WTC11 (cell line): ENCODE measurements around the gene PDE8A. TPM values are rescaled to one million over a fixed set of nuclear protein-coding genes. Genes with fewer than 3 reads are reported as not detected.

Source experiments
- ATAC-seq: fragments of 200-7000 bp; cut with Tn5 transposase; 2 replicates; pipeline ENCODE4 v1.10.0; 2021; ENCODE audit warnings: mild to moderate bottlenecking, moderate library complexity
- CTCF ChIA-PET: fragments of 300-600 bp; sonication (Branson Sonifier 250); formaldehyde crosslinking; loops from one replicate; lab custom pipeline; 2021; ENCODE audit warnings: antibody characterized with exemption; lab: Charles Lee
- POLR2A ChIA-PET: fragments of 350-600 bp; sonication (Branson Sonifier 250); formaldehyde crosslinking; loops from one replicate; lab custom pipeline; 2021; ENCODE audit warnings: antibody characterized with exemption; lab: Charles Lee
- DNase-seq: peaks from one replicate; pipeline ENCODE4 v3.0.0; 2021; ENCODE audit warnings: low spot score
- H3K27ac Mint-ChIP-seq: 2 replicates; pipeline ENCODE4 v1.8.0; 2021; ENCODE audit warnings: mixed read lengths
- H3K27me3 Mint-ChIP-seq: 2 replicates; pipeline ENCODE4 v1.8.0; 2021; ENCODE audit warnings: low read depth, mild to moderate bottlenecking, moderate library complexity, mixed read lengths
- H3K36me3 Mint-ChIP-seq: 2 replicates; pipeline ENCODE4 v1.8.0; 2021; ENCODE audit warnings: mixed read lengths
- H3K4me1 Mint-ChIP-seq: 2 replicates; pipeline ENCODE4 v1.8.0; 2022; ENCODE audit warnings: mixed read lengths
- H3K4me3 Mint-ChIP-seq: 2 replicates; pipeline ENCODE4 v1.8.0; 2021; ENCODE audit warnings: mild to moderate bottlenecking, moderate library complexity, mixed read lengths
- H3K9me3 Mint-ChIP-seq: 2 replicates; pipeline ENCODE4 v1.8.0; 2021; ENCODE audit warnings: mixed read lengths
- CREM ChIP-seq: sonication (generic); formaldehyde crosslinking; IDR thresholded peaks from 2 replicates; pipeline ENCODE4 v1.8.1; 2022; ENCODE audit warnings: mild to moderate bottlenecking, missing genetic modification reagents, moderate library complexity
- ESRRA ChIP-seq: sonication (generic); formaldehyde crosslinking; IDR thresholded peaks from 2 replicates; pipeline ENCODE4 v1.8.1; 2022; ENCODE audit warnings: mild to moderate bottlenecking, missing genetic modification reagents, borderline replicate concordance
- FOXP1 ChIP-seq: sonication (generic); formaldehyde crosslinking; IDR thresholded peaks from 2 replicates; pipeline ENCODE4 v1.8.0; 2022; ENCODE audit warnings: missing genetic modification reagents, mild to moderate bottlenecking, moderate library complexity, borderline replicate concordance
- GTF2I ChIP-seq: fragments of 250-450 bp; sonication (Bioruptor Pico); conservative IDR thresholded peaks from 2 replicates; pipeline ENCODE4 v1.4.0; 2021; ENCODE audit warnings: mild to moderate bottlenecking
- NR3C1 ChIP-seq: sonication (generic); formaldehyde crosslinking; conservative IDR thresholded peaks from 2 replicates; pipeline ENCODE4 v1.8.1; 2023; ENCODE audit warnings: low read depth, mild to moderate bottlenecking, missing genetic modification reagents
- RORB ChIP-seq: fragments of 250-450 bp; sonication (Bioruptor Pico); IDR thresholded peaks from 2 replicates; pipeline ENCODE4 v1.9.0; 2021; ENCODE audit warnings: mild to moderate bottlenecking
- ZNF121 ChIP-seq: sonication (generic); formaldehyde crosslinking; IDR thresholded peaks from 2 replicates; pipeline ENCODE4 v1.8.0; 2023; ENCODE audit warnings: missing genetic modification reagents
- ZNF396 ChIP-seq: fragments of 250-450 bp; sonication (Bioruptor Pico); IDR thresholded peaks from 2 replicates; pipeline ENCODE4 v1.8.0; 2021; ENCODE audit warnings: mild to moderate bottlenecking, moderate library complexity, borderline replicate concordance
- total RNA-seq: library from RNA; stranded (reverse); gene quantifications from 3 replicates; pipeline ENCODE4 v1.2.3, GENCODE V29; 2021
- TF ChIP-seq, protein P1 (sequence below): sonication (generic); formaldehyde crosslinking; IDR thresholded peaks from 2 replicates; pipeline ENCODE4 v1.8.0; 2022; ENCODE audit warnings: missing genetic modification reagents
- TF ChIP-seq, protein P2 (sequence below): fragments of 250-450 bp; sonication (Bioruptor Pico); IDR thresholded peaks from 2 replicates; pipeline ENCODE4 v2.1.2; 2022; ENCODE audit warnings: mild to moderate bottlenecking, moderate library complexity
- TF ChIP-seq, protein P3 (sequence below): sonication (generic); formaldehyde crosslinking; IDR thresholded peaks from 2 replicates; pipeline ENCODE4 v1.8.1; 2022; ENCODE audit warnings: mild to moderate bottlenecking, moderate library complexity, missing genetic modification reagents
- TF ChIP-seq, protein P4 (sequence below): sonication (generic); formaldehyde crosslinking; IDR thresholded peaks from 2 replicates; pipeline ENCODE4 v1.8.1; 2022; ENCODE audit warnings: low read depth, mild to moderate bottlenecking, moderate library complexity, missing genetic modification reagents, borderline replicate concordance
- TF ChIP-seq, protein P5 (sequence below): fragments of 250-450 bp; sonication (Bioruptor Pico); conservative IDR thresholded peaks from 2 replicates; pipeline ENCODE4 v1.9.0; 2021; ENCODE audit warnings: mild to moderate bottlenecking
- TF ChIP-seq, protein P6 (sequence below): sonication (generic); formaldehyde crosslinking; IDR thresholded peaks from 2 replicates; pipeline ENCODE4 v1.8.1; 2023; ENCODE audit warnings: mild to moderate bottlenecking, missing genetic modification reagents, borderline replicate concordance
- TF ChIP-seq, protein P7 (sequence below): sonication (generic); formaldehyde crosslinking; IDR thresholded peaks from 2 replicates; pipeline ENCODE4 v1.8.0; 2022; ENCODE audit warnings: mild to moderate bottlenecking, missing genetic modification reagents
- TF ChIP-seq, protein P8 (sequence below): sonication (generic); formaldehyde crosslinking; IDR thresholded peaks from 2 replicates; pipeline ENCODE4 v1.8.1; 2022; ENCODE audit warnings: missing genetic modification reagents, borderline replicate concordance

Gene PDE8A
- total RNA-seq, 1 experiment from 2014 or later = 13.9 TPM

DNA sequence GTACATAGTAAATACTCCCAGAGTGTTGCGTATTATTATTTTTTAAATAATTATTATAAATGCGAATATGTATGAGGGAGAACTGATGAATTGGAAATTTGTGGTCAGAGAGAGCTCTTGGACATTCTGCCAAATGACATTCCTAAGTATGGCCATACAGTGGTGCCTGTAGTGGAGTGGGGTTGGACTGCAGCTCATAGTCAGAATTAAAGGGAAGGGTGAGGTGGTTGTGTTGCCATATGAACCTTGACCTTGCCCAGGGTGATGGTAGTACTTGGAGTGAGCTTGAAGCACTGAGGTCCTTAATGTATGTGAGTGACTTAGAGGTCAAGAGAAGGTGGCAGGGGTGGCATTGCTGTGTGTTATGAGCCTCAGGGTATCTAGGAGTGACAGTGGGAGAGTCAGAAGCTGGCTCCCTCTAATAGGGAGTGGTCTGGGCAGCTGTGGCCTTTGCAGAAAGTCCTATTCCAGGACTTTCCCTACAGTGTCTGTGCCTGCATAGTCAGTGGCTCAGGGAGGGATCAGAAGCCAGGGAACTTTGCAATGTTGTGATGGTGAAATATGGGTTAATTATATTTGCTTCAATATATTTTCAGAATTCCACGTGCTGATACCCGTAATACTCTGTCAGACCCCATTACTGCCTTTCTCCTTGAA lies 26.2 kb downstream of the PDE8A start (continued):
- TF ChIP-seq, protein P1, sequence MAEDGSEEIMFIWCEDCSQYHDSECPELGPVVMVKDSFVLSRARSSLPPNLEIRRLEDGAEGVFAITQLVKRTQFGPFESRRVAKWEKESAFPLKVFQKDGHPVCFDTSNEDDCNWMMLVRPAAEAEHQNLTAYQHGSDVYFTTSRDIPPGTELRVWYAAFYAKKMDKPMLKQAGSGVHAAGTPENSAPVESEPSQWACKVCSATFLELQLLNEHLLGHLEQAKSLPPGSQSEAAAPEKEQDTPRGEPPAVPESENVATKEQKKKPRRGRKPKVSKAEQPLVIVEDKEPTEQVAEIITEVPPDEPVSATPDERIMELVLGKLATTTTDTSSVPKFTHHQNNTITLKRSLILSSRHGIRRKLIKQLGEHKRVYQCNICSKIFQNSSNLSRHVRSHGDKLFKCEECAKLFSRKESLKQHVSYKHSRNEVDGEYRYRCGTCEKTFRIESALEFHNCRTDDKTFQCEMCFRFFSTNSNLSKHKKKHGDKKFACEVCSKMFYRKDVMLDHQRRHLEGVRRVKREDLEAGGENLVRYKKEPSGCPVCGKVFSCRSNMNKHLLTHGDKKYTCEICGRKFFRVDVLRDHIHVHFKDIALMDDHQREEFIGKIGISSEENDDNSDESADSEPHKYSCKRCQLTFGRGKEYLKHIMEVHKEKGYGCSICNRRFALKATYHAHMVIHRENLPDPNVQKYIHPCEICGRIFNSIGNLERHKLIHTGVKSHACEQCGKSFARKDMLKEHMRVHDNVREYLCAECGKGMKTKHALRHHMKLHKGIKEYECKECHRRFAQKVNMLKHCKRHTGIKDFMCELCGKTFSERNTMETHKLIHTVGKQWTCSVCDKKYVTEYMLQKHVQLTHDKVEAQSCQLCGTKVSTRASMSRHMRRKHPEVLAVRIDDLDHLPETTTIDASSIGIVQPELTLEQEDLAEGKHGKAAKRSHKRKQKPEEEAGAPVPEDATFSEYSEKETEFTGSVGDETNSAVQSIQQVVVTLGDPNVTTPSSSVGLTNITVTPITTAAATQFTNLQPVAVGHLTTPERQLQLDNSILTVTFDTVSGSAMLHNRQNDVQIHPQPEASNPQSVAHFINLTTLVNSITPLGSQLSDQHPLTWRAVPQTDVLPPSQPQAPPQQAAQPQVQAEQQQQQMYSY = no peak
- no peak for TF ChIP-seq ZNF121
- TF ChIP-seq FOXP1 (CRISPR knock-in tag) = no peak
- TF ChIP-seq, protein P2, sequence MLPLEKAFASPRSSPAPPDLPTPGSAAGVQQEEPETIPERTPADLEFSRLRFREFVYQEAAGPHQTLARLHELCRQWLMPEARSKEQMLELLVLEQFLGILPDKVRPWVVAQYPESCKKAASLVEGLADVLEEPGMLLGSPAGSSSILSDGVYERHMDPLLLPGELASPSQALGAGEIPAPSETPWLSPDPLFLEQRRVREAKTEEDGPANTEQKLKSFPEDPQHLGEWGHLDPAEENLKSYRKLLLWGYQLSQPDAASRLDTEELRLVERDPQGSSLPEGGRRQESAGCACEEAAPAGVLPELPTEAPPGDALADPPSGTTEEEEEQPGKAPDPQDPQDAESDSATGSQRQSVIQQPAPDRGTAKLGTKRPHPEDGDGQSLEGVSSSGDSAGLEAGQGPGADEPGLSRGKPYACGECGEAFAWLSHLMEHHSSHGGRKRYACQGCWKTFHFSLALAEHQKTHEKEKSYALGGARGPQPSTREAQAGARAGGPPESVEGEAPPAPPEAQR (CRISPR knock-in tag) = no peak
- no peak for TF ChIP-seq ESRRA
- TF ChIP-seq, protein P3, sequence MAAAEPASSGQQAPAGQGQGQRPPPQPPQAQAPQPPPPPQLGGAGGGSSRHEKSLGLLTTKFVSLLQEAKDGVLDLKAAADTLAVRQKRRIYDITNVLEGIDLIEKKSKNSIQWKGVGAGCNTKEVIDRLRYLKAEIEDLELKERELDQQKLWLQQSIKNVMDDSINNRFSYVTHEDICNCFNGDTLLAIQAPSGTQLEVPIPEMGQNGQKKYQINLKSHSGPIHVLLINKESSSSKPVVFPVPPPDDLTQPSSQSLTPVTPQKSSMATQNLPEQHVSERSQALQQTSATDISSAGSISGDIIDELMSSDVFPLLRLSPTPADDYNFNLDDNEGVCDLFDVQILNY (CRISPR knock-in tag) = no peak

DNA sequence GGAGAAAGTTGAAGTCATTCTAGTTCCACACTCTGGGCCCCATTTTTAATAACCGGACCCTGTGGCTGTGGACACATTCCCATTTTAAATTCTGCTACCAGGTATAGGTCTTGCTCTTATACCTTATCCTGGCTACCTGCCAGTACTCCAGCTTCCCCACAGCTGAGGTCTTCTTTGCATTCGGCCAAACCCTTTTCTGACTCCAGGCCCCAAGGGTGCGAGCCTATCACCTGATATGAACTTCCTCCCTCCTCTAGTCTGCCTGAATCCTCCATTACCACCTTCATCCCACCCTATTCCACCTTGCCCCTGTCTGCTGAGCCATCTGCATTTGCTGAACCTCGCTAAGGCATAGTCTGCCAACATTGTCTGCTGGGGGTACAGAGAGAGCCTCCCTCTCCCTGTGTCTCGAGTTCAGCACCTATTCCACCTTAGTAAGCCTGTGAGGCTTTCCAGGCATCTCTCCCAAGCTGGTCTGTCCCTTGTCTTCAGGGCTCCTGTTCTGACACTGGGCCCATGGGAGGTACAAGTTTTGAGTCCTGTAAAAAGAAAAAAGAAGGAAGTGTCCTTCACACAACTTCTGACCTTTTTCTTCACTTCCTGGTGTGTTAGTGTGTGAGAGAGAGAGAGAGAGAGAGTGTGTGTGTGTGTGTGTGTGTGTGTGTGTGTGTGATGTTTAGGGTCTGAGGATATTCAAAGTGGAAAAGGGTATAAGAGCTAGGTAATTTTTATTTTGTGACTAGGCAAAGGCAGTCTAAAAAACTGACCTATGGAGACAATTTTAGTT lies 27.0 kb downstream of the PDE8A start:
- Mint-ChIP-seq H3K4me1 (peaks cover 7% of the 10 kb centered on the region), H3K27ac (no peak overlapping the region), H3K9me3 (no peaks in the 10 kb centered on the region), H3K4me3 (no peak overlapping the region), H3K27me3 (no peaks in the 10 kb centered on the region), H3K36me3 (no peaks in the 10 kb centered on the region)
- POLR2A ChIA-PET = interaction anchor here (0.6 kb wide), 2 partner anchors 71 to 468 kb away, joined by 3 to 4 read pairs; no protein-coding TSS in a partner anchor
- no peak for ATAC-seq
- CTCF ChIA-PET = no interaction called here
- DNase-seq = no peak
- TF ChIP-seq CREM (CRISPR knock-in tag) (no peak), GTF2I (CRISPR knock-in tag) (no peak), RORB (CRISPR knock-in tag) (no peak), NR3C1 (CRISPR knock-in tag) (no peak), ZNF396 (CRISPR knock-in tag) (no peak)
- TF ChIP-seq, protein P4, sequence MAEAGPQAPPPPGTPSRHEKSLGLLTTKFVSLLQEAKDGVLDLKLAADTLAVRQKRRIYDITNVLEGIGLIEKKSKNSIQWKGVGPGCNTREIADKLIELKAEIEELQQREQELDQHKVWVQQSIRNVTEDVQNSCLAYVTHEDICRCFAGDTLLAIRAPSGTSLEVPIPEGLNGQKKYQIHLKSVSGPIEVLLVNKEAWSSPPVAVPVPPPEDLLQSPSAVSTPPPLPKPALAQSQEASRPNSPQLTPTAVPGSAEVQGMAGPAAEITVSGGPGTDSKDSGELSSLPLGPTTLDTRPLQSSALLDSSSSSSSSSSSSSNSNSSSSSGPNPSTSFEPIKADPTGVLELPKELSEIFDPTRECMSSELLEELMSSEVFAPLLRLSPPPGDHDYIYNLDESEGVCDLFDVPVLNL = no peak
- TF ChIP-seq, protein P5, sequence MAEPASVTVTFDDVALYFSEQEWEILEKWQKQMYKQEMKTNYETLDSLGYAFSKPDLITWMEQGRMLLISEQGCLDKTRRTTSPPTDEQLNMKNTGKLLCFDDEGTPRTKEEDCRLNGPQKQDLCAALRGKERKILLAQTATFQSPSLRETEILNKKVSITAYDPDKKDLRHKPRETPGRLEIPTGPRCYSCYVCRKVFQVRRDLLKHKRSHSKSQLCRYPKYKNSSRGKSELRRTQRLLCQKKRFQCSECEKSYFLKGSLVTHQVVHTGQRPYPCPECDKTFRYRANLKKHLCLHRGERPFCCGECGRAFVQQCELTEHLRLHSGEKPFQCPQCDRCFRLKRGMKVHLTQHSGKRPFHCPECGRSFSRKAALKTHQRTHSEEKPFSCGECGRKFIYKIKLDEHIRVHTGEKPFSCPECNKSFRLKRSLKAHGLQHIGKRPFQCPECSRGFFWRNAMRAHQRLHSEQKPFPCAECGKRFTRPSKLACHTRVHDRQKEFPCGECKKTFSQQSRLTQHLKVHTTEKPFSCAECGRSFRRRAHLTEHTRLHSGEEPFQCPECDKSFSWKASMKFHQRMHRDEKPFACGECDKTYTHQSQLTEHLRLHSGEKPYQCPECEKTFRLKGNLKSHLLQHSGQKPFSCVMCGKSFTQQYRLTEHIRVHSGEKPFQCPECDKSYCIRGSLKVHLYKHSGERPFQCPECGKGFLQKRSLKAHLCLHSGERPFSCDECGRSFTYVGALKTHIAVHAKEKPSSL (CRISPR knock-in tag) = no peak
- TF ChIP-seq, protein P6, sequence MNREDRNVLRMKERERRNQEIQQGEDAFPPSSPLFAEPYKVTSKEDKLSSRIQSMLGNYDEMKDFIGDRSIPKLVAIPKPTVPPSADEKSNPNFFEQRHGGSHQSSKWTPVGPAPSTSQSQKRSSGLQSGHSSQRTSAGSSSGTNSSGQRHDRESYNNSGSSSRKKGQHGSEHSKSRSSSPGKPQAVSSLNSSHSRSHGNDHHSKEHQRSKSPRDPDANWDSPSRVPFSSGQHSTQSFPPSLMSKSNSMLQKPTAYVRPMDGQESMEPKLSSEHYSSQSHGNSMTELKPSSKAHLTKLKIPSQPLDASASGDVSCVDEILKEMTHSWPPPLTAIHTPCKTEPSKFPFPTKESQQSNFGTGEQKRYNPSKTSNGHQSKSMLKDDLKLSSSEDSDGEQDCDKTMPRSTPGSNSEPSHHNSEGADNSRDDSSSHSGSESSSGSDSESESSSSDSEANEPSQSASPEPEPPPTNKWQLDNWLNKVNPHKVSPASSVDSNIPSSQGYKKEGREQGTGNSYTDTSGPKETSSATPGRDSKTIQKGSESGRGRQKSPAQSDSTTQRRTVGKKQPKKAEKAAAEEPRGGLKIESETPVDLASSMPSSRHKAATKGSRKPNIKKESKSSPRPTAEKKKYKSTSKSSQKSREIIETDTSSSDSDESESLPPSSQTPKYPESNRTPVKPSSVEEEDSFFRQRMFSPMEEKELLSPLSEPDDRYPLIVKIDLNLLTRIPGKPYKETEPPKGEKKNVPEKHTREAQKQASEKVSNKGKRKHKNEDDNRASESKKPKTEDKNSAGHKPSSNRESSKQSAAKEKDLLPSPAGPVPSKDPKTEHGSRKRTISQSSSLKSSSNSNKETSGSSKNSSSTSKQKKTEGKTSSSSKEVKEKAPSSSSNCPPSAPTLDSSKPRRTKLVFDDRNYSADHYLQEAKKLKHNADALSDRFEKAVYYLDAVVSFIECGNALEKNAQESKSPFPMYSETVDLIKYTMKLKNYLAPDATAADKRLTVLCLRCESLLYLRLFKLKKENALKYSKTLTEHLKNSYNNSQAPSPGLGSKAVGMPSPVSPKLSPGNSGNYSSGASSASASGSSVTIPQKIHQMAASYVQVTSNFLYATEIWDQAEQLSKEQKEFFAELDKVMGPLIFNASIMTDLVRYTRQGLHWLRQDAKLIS = no peak
- TF ChIP-seq, protein P7, sequence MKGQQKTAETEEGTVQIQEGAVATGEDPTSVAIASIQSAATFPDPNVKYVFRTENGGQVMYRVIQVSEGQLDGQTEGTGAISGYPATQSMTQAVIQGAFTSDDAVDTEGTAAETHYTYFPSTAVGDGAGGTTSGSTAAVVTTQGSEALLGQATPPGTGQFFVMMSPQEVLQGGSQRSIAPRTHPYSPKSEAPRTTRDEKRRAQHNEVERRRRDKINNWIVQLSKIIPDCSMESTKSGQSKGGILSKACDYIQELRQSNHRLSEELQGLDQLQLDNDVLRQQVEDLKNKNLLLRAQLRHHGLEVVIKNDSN (CRISPR knock-in tag) = no peak
- TF ChIP-seq, protein P3 (CRISPR knock-in tag) = no peak
- TF ChIP-seq, protein P8, sequence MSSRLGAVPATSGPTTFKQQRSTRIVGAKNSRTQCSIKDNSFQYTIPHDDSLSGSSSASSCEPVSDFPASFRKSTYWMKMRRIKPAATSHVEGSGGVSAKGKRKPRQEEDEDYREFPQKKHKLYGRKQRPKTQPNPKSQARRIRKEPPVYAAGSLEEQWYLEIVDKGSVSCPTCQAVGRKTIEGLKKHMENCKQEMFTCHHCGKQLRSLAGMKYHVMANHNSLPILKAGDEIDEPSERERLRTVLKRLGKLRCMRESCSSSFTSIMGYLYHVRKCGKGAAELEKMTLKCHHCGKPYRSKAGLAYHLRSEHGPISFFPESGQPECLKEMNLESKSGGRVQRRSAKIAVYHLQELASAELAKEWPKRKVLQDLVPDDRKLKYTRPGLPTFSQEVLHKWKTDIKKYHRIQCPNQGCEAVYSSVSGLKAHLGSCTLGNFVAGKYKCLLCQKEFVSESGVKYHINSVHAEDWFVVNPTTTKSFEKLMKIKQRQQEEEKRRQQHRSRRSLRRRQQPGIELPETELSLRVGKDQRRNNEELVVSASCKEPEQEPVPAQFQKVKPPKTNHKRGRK (CRISPR knock-in tag) = no peak
